ENCODE data around the gene LBP. TPM values are rescaled to one million over a fixed set of nuclear protein-coding genes. Genes with fewer than 3 reads are reported as not detected.
A peak's percentile ranks its signal among the peaks of the same experiment; 100 is the strongest.

Gene LBP
- total and polyA plus RNA-seq, 2 donors from 2014 or later, result 1.2 to 2.3 TPM

- DNase-seq (no peak), FAIRE-seq (no peak)
- Histone ChIP-seq H3K4me3 (ENCODE audit: low read length in 3 of 3) (no peak overlapping the region), H3K27me3 (ENCODE audit: control insufficient read depth, insufficient read depth, low read length) (no peaks in the 10 kb centered on the region), H3K36me3 (ENCODE audit: control insufficient read depth in 2 of 3, insufficient read depth in 3 of 3, low read length in 3 of 3) (no peaks in the 10 kb centered on the region), H3K9me3 (ENCODE audit: control insufficient read depth in 2 of 3, insufficient read depth in 1 of 3, low read length in 3 of 3) (no peaks in the 10 kb centered on the region), H3K27ac (ENCODE audit: low read depth in 2 of 2, low read length in 2 of 2) (no peak overlapping the region), H3K9ac (ENCODE audit: low read length in 3 of 3) (no peak overlapping the region), H3K4me1 (ENCODE audit: control insufficient read depth in 2 of 3, insufficient read depth in 2 of 3, low read depth in 1 of 3, low read length in 3 of 3) (no peaks in the 10 kb centered on the region)
- TF ChIP-seq, protein P1, sequence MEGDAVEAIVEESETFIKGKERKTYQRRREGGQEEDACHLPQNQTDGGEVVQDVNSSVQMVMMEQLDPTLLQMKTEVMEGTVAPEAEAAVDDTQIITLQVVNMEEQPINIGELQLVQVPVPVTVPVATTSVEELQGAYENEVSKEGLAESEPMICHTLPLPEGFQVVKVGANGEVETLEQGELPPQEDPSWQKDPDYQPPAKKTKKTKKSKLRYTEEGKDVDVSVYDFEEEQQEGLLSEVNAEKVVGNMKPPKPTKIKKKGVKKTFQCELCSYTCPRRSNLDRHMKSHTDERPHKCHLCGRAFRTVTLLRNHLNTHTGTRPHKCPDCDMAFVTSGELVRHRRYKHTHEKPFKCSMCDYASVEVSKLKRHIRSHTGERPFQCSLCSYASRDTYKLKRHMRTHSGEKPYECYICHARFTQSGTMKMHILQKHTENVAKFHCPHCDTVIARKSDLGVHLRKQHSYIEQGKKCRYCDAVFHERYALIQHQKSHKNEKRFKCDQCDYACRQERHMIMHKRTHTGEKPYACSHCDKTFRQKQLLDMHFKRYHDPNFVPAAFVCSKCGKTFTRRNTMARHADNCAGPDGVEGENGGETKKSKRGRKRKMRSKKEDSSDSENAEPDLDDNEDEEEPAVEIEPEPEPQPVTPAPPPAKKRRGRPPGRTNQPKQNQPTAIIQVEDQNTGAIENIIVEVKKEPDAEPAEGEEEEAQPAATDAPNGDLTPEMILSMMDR (IDR thresholded peaks at IDR 0.05; ENCODE audit: borderline replicate concordance, extremely low read depth, insufficient read depth), result no peak
- intact Hi-C loops (cut with DNase I), result no loop called here
These were observed 23.1 kb downstream of the LBP start for GRCh38 chr20:38369389-38369788.

- H3K36me3 ChIP-seq (ENCODE audit: control insufficient read depth in 2 of 3, insufficient read depth in 3 of 3, low read length in 3 of 3), result no peaks in the 10 kb centered on the region
- TF ChIP-seq, protein P1 (IDR thresholded peaks at IDR 0.05; ENCODE audit: borderline replicate concordance, extremely low read depth, insufficient read depth), result no peak
- intact Hi-C loops (cut with DNase I), result no loop called here
- no peaks in the 10 kb centered on the region for H3K4me1 ChIP-seq (ENCODE audit: control insufficient read depth in 2 of 3, insufficient read depth in 2 of 3, low read depth in 1 of 3, low read length in 3 of 3)
- no peaks in the 10 kb centered on the region for H3K9me3 ChIP-seq (ENCODE audit: control insufficient read depth in 2 of 3, insufficient read depth in 1 of 3, low read length in 3 of 3)
- H3K27ac ChIP-seq (ENCODE audit: low read depth in 2 of 2, low read length in 2 of 2), result peak overlapping the region in 1 of 2 donors; percentile 43
- H3K4me3 ChIP-seq (ENCODE audit: low read length in 3 of 3), result no peak overlapping the region
- H3K27me3 ChIP-seq (ENCODE audit: control insufficient read depth, insufficient read depth, low read length), result no peaks in the 10 kb centered on the region
- DNase-seq, result no peak
- no peak overlapping the region for H3K9ac ChIP-seq (ENCODE audit: low read length in 3 of 3)
- FAIRE-seq, result no peak
These were observed 26.5 kb downstream of the LBP start for GRCh38 chr20:38372806-38373205.

DNA sequence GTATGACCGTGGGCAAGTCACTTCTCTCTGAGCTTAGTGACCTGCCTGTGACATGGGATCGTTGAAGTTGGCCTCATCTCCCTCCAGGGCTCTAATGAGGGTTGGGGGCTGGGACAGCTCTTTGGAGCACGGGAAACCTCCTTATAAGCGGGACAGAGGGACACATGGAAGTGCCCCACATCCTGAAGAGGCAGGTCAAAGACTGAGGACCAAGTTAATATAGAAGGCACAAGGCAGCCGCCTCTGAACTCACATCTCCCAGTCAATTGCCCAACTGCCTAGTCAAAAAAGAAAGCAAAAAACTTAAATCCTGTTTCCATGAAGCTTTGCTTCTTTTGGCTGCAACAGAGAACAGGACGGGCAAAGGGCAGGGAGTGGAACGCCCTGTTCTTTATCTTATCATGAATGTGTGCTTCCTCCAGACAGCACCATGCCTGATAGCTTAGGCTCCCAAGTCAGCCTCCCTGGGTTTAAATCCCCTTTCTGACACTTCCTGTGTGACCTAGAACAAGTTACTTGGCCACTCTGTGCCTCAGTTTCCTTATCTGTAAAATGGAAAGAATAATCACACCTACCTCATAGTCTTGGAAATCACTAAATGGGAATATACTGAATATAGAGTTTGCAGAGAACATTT is 27.1 kb downstream of the LBP start:
- Histone ChIP-seq H3K4me3 (ENCODE audit: low read length in 3 of 3) (no peak overlapping the region), H3K27me3 (ENCODE audit: control insufficient read depth, insufficient read depth, low read length) (no peaks in the 10 kb centered on the region), H3K4me1 (ENCODE audit: control insufficient read depth in 2 of 3, insufficient read depth in 2 of 3, low read depth in 1 of 3, low read length in 3 of 3) (no peaks in the 10 kb centered on the region), H3K9ac (ENCODE audit: low read length in 3 of 3) (no peak overlapping the region), H3K36me3 (ENCODE audit: control insufficient read depth in 2 of 3, insufficient read depth in 3 of 3, low read length in 3 of 3) (no peaks in the 10 kb centered on the region), H3K27ac (ENCODE audit: low read depth in 2 of 2, low read length in 2 of 2) (peak overlapping the region in 1 of 2 donors; percentile 43), H3K9me3 (ENCODE audit: control insufficient read depth in 2 of 3, insufficient read depth in 1 of 3, low read length in 3 of 3) (no peaks in the 10 kb centered on the region)
- FAIRE-seq (no peak), DNase-seq (no peak)
- TF ChIP-seq, protein P1 (IDR thresholded peaks at IDR 0.05; ENCODE audit: borderline replicate concordance, extremely low read depth, insufficient read depth), result no peak
- intact Hi-C loops (cut with DNase I), result no loop called here

- TF ChIP-seq, protein P1 (IDR thresholded peaks at IDR 0.05; ENCODE audit: borderline replicate concordance, extremely low read depth, insufficient read depth), result no peak
- Histone ChIP-seq H3K27ac (ENCODE audit: low read depth in 2 of 2, low read length in 2 of 2) (no peak overlapping the region), H3K9me3 (ENCODE audit: control insufficient read depth in 2 of 3, insufficient read depth in 1 of 3, low read length in 3 of 3) (no peaks in the 10 kb centered on the region), H3K36me3 (ENCODE audit: control insufficient read depth in 2 of 3, insufficient read depth in 3 of 3, low read length in 3 of 3) (no peaks in the 10 kb centered on the region), H3K4me3 (ENCODE audit: low read length in 3 of 3) (no peak overlapping the region), H3K27me3 (ENCODE audit: control insufficient read depth, insufficient read depth, low read length) (no peaks in the 10 kb centered on the region), H3K4me1 (ENCODE audit: control insufficient read depth in 2 of 3, insufficient read depth in 2 of 3, low read depth in 1 of 3, low read length in 3 of 3) (no peaks in the 10 kb centered on the region), H3K9ac (ENCODE audit: low read length in 3 of 3) (no peak overlapping the region)
- FAIRE-seq, result no peak
- intact Hi-C loops (cut with DNase I), result no loop called here
- no peak for DNase-seq
These were observed 27.6 kb downstream of the LBP start for GRCh38 chr20:38373898-38374297.

All from kidney (tissue), 14 donors.